GM21367 (cell line): Measurements from ENCODE around the gene PRKAG3.

ENCODE experiments used
- ATAC-seq: cut with Tn5 transposase; IDR thresholded peaks from one replicate; pipeline ENCODE4 v1.9.1; 2021; ENCODE audit not compliant: unreplicated experiment

Gene PRKAG3

GRCh38 chr2:218831378-218831990, at the start of gene PRKAG3:
TSS of gene PRKAG3 (minus strand) at chr2:218831803.
- ATAC-seq: no peak

DNA sequence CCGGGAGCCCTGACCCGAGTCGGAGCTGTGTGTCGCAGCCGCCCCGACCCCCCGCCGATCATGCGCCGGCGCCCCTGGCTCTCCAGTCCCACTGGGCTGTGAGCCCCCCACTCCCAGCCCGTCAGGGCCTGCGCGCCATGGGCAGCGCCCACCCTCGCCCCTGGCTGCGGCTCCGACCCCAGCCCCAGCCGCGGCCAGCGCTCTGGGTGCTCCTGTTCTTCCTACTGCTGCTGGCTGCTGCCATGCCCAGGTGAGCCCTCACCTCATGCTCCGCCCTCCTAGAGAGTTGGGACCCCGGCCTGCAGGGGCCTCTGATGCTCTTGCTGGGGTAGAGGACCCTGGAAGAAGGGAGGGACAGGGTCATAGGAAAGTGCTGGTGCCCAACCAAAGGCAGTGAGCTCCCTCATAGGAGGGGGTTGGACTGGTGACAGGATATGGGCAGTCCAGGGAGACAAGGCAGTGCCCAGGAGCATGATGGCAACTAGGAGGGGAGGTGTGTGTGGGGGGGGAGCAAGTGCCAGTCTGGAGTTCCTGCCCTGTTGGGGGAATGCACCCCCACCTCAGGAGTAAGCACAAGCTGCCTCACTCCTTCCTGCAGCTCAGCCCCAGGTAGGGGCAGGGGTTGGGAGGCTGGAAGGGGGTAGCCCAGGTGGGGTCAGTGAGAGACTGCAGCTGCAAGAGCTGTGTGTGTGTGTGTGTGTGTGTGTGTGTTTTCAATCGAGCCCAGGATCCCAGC, 49.4 kb upstream of the PRKAG3 start:
- no peak for ATAC-seq

- peak; percentile 57 for ATAC-seq
Measured at GRCh38 chr2:218880102-218880858, 48.7 kb upstream of the PRKAG3 start, which contains the start of gene WNT10A. TSS of gene WNT10A (plus strand) at chr2:218880852. CDS start at chr2:218880996, 144 bp downstream.

- no peak for ATAC-seq
Measured at GRCh38 chr2:218879776-218880101, 48.1 kb upstream of the PRKAG3 start.

DNA sequence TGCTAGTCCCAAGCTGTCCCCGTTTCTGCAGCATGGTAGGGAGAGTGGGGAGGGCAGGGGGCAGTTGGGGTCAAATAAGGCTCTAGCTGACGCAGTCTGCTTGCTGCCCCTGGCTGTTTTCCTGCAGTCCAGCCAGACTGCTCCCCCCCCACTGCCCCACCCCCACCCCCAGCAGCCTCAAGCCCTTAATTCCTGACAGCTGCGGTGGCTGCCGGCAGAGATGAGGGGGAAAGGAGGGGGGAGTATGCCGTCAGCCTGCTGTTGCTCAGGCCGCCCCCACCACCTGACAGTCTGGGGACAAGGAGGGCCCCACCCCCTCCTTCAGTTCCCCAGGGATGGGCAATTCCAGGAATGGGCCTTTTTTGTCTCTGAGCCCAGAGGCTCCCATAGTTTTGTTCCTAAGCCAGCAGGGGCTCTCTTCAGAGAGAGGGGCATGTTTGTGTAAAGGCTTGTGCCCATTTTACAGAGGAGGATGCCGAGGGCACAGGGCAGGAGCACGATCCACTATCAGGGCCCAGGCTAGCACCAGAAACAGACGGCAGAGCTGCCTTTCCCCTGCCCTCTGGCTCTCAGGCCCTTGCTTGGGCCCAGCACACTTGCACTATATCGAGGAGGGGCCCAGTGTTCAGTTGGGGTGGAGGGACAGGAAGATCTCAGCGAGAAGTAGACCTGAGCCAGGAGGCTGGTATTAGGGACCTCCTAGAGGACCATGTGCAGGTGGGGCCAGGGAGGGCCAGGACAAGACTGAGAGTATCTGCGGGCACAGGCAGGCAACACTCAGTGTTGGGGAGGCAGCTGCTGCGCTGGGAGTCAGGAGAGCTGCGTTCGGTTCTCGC, 47.5 kb upstream of the PRKAG3 start:
- no peak for ATAC-seq

GRCh38 chr2:218878486-218878885, 46.9 kb upstream of the PRKAG3 start:
- ATAC-seq: no peak

DNA sequence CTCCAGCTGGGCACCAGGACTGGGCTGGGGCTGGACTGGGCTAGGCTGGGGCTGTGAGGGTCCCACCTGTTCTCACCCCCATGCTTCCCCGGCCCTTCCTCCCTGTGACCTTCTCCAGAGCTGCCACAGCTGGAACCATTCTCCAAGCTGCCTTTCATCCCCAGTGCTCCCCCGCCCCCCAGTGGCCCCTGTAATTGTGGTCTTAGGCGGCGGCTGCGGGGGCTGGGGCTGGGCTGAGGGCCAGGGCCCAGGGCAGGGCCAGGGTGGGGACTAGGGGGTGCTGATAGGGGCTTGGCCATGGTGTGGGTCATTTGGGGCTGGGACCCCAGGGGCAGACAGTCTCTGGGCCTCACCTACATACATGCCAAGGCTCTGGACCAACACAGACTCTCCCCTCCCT, 46.3 kb upstream of the PRKAG3 start:
- no peak for ATAC-seq

- no peak for ATAC-seq
Measured at GRCh38 chr2:218877331-218877730, 45.7 kb upstream of the PRKAG3 start.

DNA sequence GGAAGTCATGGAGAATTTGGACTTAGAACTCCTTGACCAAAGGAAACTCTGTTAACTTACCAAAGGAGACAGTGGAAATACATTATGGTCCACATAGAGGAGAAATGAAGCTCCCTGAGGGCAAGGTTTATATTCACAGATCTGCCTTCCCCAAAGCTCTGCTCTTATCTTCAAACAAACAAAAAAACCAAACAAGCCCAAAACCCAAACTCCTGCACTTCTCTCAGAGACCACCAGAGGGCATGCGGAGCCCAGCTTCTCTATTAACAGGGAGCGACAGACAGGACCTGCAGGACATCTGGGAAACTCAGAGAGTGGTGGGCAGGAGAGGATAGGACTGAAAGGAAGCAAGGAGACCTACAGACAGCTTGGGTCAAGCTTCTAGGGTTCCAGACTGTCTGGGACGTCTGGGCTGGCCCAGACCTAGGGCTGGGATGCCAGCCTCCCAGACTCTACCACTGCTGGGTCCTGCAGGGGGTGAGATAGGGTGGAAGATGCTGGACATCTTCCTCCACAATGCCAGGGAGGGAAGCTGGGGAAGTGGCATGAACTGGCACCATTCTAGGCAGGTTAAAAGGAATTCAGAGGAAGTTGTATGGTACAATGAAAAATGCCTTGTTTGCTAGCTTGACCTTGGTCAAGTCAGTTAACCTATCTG, 45.1 kb upstream of the PRKAG3 start:
- ATAC-seq: no peak

- ATAC-seq: no peak
Measured at GRCh38 chr2:218875692-218876246, 44.2 kb upstream of the PRKAG3 start.

GRCh38 chr2:218873359-218874194, 42.0 kb upstream of the PRKAG3 start:
- ATAC-seq: no peak

DNA sequence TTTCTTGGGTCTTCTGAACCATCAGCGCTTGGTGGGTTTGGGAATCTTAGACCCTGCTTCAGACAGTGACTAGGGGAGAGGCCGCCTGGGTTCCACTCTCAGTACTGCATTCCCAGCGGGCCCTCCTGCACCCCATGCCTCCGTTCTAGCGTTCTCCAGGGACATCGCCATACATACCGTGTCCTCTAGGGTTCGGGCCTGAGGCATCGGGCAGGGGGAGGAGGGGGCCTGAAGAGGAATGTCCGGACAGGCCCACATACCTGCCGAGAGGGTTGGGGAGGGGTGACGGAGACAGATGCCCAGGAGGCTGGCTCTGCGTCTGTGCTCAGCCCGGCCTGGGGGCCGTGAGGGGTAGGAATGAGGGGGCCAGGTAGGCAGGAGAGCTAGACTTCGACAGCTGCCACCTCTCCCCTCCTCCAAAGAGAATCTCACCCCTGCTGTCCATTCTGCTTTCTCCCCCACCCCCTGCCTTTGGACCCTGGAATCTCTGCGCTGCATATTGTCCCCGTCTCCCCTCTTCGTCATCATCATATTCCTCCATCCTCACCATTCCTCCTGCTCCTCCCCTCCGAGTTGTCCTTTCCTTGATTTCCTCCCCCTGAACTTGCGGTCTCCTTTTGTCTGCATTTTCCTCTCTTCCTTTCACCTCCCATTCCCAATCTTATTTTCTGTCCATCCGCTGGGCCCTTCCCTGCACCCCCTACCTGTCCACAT, 41.2 kb upstream of the PRKAG3 start:
- ATAC-seq: no peak

DNA sequence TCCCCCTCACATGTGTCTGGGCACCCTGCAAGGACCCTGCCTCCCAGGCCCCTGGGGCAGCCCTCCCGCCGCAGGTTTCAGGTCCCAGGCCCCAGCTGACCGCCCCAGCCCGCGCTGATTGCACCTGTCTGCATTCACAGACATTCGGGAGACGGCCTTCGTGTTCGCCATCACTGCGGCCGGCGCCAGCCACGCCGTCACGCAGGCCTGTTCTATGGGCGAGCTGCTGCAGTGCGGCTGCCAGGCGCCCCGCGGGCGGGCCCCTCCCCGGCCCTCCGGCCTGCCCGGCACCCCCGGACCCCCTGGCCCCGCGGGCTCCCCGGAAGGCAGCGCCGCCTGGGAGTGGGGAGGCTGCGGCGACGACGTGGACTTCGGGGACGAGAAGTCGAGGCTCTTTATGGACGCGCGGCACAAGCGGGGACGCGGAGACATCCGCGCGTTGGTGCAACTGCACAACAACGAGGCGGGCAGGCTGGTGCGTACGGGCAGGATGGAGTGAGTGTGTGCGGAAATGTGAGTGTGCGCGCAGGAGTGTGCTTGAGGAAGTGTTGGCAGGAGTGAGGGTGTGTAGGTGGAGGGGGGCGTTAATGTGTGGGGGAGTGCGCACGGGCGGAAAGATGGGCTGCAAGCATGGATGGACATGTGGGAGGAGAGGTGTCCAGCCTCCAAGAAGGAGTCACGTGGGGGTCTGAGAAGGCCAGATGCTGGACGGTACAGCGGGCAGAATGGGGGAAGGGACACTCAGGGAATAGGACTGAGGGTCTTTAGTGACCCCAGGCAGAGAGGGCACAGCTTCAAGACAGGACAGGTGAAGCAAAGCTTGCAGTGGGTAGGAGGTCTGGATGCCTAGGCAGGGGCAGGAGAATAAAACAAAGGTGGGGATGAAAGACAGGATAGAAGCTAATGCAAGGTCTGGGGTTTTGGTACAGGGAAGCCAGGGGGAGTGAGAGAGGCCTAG, 40.0 kb upstream of the PRKAG3 start:
- no peak for ATAC-seq

DNA sequence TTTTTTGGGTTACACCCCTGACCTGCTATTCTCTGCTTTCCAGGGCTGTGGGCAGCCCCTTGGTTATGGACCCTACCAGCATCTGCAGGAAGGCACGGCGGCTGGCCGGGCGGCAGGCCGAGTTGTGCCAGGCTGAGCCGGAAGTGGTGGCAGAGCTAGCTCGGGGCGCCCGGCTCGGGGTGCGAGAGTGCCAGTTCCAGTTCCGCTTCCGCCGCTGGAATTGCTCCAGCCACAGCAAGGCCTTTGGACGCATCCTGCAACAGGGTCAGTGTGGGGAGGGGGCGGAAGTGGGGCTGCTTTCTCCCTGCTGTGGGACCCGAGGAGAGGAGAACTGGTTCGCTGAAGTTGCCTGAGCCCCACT, 39.4 kb upstream of the PRKAG3 start:
- ATAC-seq: no peak

GRCh38 chr2:218869064-218869463, 37.5 kb upstream of the PRKAG3 start:
- ATAC-seq: no peak

GRCh38 chr2:218867900-218868299, 36.3 kb upstream of the PRKAG3 start:
- no peak for ATAC-seq

DNA sequence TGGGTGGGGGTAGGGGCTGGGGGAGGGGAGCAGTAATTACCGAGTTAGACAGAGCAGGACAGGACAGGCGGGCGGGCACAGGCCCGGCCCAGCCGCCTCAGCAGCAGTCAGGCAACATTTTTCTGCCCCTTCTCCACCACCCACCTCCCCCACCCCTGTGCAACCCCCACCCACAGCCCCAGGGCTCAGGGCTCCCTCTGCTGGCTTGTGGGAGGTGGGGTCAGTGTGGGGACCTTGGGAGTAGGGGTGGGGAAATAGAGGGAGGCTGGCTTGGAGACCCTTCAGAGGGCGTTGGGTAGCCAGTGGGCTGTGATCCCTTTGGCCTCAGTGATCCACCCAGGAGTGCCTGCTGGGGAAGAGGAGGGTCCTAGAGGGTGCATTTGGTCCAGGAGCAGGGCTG, 34.4 kb upstream of the PRKAG3 start:
- no peak for ATAC-seq

DNA sequence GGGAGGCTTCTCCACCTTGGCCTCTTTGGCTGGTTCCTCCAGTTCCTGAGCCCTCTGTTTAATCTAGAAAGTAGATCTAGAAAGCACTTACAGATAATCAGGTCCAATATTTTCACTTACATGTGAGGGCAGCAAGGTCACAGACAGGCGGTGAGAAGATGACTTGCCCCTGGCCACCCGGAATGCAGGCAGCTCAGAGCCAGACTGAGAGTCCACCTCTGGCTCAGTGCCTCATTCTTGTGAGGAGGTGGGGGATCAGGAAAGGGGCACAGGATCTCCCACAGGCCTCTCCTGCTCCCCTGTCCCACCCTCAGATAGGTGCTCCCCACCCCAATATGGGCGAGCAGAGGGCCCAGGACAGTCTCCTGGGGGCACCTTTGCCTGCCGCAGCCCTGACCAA, 33.8 kb upstream of the PRKAG3 start:
- ATAC-seq: no peak
